HG02678 (cell line): ENCODE data around the gene TMEM44.
A peak's percentile ranks its signal among the peaks of the same experiment; 100 is the strongest.

Experiments
- ATAC-seq: cut with Tn5 transposase; IDR thresholded peaks from one replicate; pipeline ENCODE4 v1.9.1; 2021; ENCODE audit warnings: mild to moderate bottlenecking, moderate library complexity; ENCODE audit not compliant: unreplicated experiment

Gene TMEM44, protein sequence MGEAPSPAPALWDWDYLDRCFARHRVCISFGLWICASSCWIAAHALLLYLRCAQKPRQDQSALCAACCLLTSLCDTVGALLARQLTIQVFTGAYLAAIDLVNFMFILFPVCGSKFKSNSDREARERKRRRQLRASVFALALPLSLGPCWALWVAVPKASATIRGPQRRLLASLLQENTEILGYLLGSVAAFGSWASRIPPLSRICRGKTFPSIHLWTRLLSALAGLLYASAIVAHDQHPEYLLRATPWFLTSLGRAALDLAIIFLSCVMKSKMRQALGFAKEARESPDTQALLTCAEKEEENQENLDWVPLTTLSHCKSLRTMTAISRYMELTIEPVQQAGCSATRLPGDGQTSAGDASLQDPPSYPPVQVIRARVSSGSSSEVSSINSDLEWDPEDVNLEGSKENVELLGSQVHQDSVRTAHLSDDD

GRCh38 chr3:194633349-194634004, at the start of gene TMEM44:
Gene TMEM44 (minus strand): TSS chr3:194633419. CDS start chr3:194633215, 204 bp downstream.
- ATAC-seq = peak; percentile 87

DNA sequence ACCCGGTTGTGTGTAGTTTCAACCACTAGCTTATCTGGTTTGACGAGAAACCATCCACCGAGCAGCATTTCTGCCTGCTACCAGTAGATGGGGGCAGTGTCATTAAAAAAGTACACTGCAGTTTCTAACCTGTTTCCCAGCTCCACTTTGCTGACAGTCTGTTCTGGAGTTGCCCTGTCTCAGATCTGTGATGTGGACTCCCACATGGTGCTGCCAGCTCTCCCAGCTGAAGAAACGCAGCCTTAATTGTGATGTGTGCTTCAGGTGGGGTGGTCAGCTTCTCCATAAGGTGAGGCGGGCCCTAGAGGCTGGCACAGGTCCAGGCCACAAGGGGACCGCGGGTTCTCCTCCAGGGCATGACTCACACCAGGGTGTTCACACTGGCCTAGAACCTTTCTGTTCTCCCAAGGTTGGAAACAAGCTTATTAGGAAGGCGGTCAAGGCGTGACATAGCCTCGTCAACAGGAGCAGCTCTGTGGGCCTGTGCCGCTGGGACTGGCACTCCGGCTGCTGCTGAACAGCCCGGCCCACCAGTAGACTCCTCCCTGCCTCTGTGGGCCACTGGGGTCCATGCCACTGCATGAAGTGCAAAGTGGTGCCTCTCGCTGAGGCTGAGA, 49.6 kb upstream of the TMEM44 start:
- ATAC-seq = peak; percentile 44

- ATAC-seq = no peak
Measured at GRCh38 chr3:194682189-194682693, 49.0 kb upstream of the TMEM44 start.

DNA sequence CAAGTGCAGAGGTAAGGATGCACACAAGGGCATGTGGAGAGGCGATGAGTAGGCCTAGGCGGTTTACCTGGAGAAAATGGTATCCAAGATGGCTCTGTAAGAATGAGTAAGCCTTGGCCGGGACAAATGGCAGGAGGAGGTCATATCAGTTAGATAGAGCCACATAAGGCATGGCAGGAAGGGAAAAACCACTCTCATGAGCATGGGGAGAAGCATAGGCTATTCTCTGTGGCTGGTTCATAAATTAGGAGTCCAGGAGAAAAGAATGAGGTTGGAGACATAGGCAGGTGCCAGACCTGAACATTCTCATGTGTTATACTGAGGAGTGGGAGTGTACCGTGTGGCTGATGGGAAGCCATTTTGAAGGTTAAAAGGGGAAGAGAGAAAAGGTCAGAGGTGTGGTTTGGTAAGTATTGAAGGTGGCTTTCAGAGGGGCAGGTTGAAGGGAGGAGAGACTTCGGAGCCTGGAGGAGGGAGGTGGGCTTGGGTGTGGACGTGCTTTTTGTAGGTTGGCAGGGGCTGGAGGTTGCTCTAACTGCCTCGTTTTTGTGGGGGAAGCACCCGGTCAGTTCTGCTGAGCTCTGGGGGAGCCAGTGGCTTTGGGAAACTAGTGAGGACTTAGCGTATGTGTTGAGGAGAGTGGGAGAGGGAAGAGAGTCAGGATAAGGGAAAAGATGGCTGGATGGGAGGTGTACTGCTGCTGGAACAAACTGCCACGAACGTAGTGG, 47.8 kb upstream of the TMEM44 start:
- ATAC-seq = no peak

DNA sequence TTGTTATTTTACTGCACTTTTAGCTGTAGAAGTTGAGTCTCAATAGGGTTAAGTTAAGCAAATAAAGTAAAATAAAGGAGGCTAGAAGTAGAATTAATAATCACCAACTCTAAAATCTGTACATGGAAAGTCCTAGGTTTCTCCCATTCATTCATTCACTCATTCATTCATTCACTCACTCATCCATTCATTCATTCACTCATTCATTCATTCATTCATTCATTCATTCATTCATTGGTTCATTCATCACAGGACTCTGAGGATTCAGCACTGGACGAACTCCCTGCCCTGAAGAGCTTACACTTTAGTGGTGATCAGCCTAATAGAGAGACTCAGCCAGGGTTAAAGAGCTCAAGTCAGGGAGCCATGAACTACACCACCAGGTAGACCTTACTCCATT, 43.3 kb upstream of the TMEM44 start:
- no peak for ATAC-seq

DNA sequence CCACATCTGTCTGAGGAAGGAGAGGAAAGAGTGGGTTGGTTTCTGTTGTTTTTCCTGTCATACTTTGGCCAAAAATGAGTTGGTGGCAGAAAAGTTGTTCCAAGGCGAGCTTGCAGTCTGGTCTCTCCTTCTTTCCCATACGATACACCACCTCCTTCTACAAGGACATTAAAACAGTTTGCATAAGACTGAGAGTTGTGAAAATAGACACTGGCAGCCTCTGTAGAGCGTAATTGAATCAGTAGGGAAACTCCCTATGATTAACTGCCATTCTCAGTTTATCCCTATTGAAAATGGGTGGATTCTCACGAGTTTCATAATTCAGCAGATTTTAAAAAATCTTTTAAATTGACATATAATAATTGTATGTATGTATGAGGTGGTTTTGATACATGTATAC, 42.5 kb upstream of the TMEM44 start:
- no peak for ATAC-seq

GRCh38 chr3:194675081-194675640, 41.9 kb upstream of the TMEM44 start:
- ATAC-seq = no peak

GRCh38 chr3:194673761-194674160, 40.5 kb upstream of the TMEM44 start:
- no peak for ATAC-seq

- ATAC-seq = no peak
Measured at GRCh38 chr3:194672876-194673275, 39.7 kb upstream of the TMEM44 start.

DNA sequence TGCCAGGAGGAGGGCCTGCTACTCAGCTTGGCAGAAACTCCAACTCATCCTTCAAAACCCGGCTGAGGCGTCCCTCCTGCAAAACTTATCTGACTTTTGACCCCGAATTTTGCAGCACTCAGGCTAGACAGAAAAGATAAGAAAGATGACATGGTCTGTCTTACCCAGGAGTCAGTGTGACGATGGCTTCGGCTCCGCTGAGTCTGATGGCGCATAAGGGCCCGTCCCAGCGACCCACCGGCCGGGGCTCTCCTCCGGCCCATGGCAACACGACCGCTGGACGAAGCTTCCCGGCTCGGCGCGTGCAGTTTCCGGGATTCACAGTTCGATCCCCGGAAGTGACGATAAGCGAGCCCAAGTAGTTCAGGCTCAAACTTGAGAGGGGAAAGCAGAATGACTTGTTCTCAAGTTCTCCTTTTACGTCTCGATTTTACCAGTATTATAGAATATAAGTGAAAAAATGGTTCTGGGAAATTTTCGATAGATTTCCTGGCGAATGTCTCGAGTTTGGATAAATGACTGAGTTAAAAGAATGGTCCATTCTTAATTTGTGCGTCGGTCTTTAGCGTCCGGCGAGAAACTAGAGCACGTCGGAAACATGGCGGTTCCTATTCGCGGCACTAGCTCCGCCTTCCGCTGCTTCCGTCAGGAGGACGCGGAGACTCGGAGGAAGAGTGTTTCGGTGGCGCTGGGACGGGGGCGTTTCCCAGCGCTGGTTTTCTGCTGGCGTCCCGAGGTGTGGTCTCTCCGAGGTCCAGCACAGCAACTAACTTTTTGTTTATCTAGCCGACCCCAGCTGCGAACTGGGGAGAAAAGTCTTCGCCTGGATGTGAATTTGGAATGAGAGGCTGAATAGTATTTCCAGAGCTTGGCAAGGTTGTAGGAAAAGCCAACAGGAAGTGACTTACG, 38.9 kb upstream of the TMEM44 start, which contains the start of gene LSG1:
LSG1 (minus strand) TSS at position 292 of the 909 bp plus-strand sequence; CDS start at position 263, 29 bp downstream.
- ATAC-seq = peak; percentile 88

DNA sequence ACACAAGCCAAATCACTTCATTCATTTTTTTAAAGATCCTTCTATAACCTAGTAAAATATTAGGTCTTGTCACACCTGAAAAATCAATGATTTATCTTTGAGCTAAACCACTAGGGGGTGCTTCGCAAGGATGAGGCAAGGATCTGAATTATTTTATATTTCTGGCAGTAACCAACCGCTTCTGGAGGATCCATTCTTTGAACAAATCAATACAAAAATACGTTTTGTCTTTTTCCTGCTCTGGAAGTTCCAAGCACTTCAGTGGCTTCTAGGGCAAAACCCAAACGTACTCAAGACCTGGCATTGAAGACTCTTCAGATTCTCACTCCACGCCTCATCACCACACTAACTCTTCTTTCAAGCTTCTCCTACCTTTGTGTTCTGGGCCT, 38.3 kb upstream of the TMEM44 start:
- peak; percentile 19 for ATAC-seq

DNA sequence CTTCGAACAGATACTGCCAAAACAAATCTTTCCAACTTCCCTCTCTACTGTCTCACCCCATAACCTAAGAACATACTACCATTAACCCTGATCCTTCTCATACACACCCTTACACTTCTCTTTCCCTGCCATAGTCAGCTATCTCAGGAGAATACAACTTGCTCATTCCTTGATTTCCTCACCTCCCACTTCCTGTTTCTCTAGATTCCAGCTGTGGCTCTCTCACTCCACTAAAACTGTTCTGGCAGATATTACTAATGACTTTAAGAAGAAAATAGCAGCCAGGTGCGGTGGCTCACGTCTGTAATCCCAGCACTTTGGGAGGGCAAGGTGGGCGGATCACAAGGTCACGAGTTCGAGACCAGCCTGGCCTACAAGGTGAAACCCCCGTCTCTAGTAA, 34.1 kb upstream of the TMEM44 start:
- no peak for ATAC-seq

DNA sequence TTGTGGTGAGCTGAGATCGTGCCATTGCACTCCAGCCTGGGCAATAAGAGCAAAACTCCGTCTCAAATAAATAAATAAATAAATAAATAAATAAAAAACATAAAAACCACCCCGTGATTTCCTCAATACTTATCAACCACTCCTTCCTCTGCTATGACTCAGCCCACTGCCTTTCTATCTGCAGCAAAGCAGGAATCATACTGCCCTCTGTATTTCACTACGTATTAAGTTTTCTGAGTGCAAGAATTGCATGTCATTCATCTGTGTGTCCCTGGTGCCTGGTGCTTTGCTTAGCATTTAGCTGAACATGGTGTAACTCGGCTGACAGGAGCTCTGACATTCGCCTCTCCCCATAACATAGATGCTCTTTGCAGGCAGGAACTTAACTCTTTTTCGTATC, 31.6 kb upstream of the TMEM44 start:
- ATAC-seq = no peak

- ATAC-seq = no peak
Measured at GRCh38 chr3:194661946-194662345, 28.7 kb upstream of the TMEM44 start.

- no peak for ATAC-seq
Measured at GRCh38 chr3:194661374-194661773, 28.2 kb upstream of the TMEM44 start.

DNA sequence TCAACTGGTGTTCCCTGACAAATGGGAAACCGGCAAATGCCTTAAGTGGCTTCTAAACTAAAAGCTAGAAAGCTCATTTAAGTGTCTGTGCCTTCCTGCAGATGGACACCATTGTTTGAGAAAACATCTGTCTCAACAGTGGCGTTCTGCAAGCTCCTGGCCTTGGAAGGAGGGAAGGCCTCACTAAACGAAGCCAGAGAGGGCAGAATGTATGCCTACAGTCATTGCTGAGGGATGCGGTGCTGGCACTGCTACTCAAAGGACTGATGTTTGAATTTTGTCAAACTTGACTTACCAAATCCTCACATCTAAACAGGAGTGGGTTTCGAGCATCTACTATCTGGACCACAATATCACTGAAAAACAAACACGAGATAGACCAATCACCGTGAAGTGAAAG, 26.6 kb upstream of the TMEM44 start:
- no peak for ATAC-seq

- ATAC-seq = no peak
Measured at GRCh38 chr3:194658477-194659242, 25.4 kb upstream of the TMEM44 start.

DNA sequence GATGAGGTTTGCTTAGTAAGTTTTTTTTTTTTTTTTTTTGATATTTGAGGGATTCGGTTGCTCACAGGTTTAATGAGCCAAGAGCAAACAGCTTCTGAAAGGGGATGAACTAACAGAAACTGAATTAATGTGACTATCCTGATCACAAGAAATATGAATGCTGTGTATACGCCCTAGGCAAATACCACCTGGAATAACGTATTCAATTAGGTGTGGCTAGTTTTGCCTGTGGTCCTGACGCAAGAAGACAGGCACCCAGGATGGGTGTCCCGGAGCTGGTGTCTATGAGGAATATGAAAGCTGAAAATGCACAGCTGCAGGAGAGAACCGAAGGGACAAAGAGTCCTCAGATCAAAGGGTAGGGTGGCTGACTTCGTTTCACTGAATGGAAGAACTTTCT, 24.2 kb upstream of the TMEM44 start:
- ATAC-seq = no peak

GRCh38 chr3:194654443-194654842, 21.2 kb upstream of the TMEM44 start:
- ATAC-seq = peak; percentile 79
